Epithelial cell of esophagus (primary cell): Measurements from ENCODE around the gene PDE2A.

Experiments used
- DNase-seq: peaks from one replicate; pipeline ENCODE4 v3.0.0; 2010; ENCODE audit warnings: low read depth
- H3K4me3 ChIP-seq: 2 replicates; pipeline ENCODE4 v1.5.1; 2011; ENCODE audit warnings: mild to moderate bottlenecking, low read length, control low read depth
- CTCF ChIP-seq: IDR thresholded peaks from 2 replicates; pipeline ENCODE4 v1.5.1; 2011; ENCODE audit warnings: low read depth, mild to moderate bottlenecking, low read length, control low read depth, inconsistent platforms; ENCODE audit not compliant: insufficient read depth; ENCODE audit errors: missing control alignments

Gene PDE2A

GRCh38 chr11:72692498-72693237 is 18.4 kb upstream of the PDE2A start:
- TF ChIP-seq CTCF = no peak
- no peak for DNase-seq
- H3K4me3 ChIP-seq = no peak overlapping the region

- H3K4me3 ChIP-seq = no peak overlapping the region
- DNase-seq = no peak
- TF ChIP-seq CTCF = no peak
These were observed 15.9 kb upstream of the PDE2A start for GRCh38 chr11:72690166-72690565.

GRCh38 chr11:72688929-72689328 is 14.7 kb upstream of the PDE2A start:
- DNase-seq = no peak
- H3K4me3 ChIP-seq = no peak overlapping the region
- no peak for TF ChIP-seq CTCF

- TF ChIP-seq CTCF = no peak
- no peak for DNase-seq
- H3K4me3 ChIP-seq = no peak overlapping the region
These were observed 14.3 kb upstream of the PDE2A start for GRCh38 chr11:72688486-72688885.

- no peak overlapping the region for H3K4me3 ChIP-seq
- DNase-seq = no peak
- TF ChIP-seq CTCF = no peak
These were observed 13.1 kb upstream of the PDE2A start for GRCh38 chr11:72687326-72687725.

GRCh38 chr11:72686639-72687220 is 12.5 kb upstream of the PDE2A start:
- TF ChIP-seq CTCF = no peak
- H3K4me3 ChIP-seq = no peak overlapping the region
- DNase-seq = no peak
